Measurements from ENCODE around the gene MAL.

The MAL gene

DNA sequence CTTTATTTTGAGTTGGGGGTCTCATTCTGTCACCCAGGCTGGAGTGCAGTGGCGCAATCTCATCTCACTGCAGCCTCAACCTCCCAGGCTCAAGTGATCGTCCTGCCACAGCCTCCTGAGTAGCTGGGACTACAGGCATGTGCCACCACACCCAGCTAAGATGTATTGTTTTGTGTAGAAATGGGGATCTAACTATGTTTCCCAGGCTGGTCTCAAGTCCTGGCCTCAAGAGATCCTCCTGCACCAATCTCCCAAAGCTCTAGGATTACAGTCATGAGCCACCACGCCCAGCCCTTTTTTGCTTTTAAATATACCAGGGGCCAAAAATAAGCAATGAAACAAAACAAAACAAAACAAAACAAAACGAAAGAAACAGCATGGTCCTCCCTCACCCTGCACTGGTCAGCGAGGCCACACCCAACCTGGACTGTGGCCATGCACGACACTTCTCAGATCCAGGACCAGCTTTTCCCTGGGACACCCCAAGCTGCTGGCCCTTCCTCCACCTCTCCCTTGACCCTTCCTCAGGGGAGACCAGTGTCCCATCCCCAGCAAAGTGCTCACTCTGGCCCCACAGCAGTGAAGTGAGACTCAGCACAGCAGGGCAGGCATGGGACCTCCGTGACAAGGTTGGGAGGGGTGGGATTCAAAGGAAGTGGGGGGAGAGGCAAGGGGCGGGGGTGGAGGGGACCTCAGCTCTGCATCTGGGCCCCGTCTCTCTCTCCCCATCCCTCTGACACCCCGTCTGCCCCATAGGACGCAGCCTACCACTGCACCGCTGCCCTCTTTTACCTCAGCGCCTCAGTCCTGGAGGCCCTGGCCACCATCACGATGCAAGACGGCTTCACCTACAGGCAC lies 23.5 kb downstream of the MAL start:
- DNase-seq (ENCODE audit: low read depth) = no peak

DNA sequence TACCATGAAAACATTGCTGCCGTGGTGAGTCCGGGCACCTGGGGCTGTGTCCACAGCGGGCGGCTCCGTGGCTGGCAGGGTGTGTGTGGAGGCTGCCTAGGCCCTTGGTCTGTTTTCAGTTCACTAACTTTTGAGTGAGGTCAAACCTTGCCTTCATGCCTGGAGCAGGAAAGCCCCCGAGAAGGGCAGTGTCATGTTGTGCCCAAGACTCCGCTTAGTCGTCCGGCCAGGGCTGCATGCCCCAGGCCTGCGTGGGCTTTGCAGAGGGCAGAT lies 24.1 kb downstream of the MAL start:
- DNase-seq (ENCODE audit: low read depth) = no peak

DNA sequence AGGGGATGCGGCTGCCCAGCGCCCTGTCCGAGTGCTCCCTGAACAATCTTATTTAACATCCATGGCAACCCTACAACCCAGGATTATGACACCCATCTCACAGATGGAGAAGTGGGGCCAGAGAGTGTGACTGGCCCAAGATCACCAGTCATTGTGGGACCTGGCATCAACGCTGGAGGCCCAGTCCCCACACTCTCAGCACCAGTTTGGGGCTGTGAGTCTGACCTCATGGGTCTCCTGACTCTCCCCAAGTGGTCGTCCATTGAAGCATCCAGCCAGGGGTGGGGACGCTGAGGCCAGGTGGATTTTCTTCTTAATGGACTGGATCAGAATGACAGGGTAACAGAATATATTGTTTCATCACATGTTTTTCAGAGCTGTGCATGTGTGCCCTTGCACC lies 24.5 kb downstream of the MAL start:
- no peak for DNase-seq (ENCODE audit: low read depth)

DNA sequence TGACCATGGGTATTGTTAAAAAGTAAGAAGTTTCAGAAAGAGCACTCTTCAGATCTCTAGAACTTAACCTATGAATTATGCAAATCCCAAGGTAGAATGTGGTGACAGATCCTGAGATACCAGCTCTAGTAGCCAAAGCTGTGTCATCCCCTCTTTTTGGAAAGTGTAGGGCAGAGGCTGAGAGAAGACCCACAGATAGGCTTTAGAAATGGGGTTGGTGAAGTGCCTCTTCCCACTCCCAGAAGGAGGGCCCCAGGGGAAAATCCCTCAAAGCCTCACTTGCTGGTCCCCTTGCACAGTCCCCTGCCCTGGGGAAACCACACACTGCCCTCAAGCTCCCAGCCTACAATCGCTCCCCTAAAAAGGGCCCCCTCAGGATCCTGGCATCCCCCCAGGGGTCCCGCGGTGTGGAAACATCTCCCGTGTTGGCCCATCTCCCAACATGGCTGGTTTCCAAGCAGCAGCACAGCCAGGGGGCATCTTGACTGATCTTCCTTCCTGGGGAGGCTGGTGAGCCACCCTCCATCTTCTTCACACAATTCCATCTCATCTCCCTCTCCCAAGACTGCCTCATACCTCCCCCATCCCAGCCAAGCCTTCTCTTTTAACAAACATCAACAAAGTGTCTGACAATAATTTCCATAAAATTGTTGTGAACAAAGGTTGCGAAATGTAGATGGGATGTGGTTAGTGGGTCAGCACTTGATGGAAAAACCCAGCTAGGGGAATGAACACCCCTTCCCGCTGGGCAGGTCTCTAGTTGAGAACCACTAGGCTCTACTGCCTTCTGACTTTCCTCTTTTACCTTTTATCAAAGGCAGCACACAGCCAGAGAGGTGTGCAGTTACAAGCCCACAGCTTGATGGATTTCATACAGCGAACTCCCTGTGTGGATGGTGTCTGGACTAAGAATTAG lies 25.1 kb downstream of the MAL start:
- DNase-seq (ENCODE audit: low read depth) = no peak

DNA sequence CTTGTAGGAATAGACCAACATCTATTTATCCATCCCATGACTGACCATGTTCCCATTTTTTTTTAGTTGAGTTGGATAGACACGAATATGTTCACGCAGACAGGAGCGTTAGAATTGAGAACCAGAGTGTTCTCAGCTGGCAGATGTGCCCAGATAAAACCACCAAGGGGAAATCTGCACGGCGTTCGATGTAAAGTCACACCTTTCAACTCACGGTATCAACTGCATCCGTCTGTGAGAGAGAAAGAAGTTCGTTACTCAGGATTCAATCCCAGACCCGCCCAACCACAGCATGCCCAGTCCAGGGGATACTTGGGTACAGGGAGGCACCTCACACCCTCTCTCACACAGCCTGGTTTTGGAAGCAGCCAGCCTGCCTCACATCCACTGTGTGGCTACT lies 26.1 kb downstream of the MAL start:
- DNase-seq (ENCODE audit: low read depth) = no peak

DNA sequence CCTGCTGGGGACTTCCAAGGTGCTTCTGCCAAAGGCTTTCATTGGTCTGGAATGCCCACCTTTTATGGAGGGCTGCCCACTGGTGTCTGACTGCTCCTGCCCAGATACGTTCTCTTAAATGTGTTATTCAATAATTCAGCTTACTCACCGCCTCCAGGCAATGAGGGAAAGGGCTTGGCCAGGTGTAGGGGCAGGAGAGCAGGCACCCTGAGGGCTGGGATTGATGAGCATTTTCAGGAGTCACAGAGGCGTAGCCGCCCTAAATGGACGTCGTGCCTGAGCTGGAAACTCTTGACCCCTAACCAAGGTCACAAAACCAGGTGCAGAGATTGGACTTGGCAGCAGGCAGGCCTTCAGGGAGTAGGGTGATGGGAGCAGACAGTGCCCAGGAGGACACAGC lies 26.8 kb downstream of the MAL start:
- DNase-seq (ENCODE audit: low read depth) = no peak

DNA sequence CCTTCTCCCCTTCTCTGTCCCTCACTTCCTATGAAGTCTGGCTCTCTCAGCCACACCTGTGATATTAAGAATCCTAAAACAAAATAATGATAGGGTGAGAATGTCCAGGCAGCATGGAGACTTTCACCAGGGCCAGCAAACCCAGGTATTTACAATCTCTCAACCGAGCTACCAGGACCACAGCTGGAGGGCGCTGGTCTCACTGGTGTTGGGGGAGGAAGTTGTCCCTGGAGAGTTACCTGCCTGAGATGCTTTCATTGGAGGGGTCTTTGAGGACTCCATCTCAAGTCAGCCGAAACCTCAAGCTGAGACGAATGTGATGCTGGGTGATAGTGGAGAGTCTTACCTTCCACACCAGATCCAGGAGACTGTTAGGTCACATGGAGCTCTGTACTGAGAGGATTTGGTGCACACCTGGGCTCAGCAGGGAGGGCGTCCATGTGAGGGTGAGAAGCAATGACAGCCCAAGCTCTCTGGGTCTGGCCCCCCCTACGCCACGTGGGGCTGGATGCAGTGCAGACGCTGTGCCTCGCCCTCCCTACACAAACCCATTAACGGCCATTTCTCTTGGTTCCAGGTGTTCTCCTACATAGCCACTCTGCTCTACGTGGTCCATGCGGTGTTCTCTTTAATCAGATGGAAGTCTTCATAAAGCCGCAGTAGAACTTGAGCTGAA lies 27.4 kb downstream of the MAL start:
- DNase-seq (ENCODE audit: low read depth) = no peak

DNA sequence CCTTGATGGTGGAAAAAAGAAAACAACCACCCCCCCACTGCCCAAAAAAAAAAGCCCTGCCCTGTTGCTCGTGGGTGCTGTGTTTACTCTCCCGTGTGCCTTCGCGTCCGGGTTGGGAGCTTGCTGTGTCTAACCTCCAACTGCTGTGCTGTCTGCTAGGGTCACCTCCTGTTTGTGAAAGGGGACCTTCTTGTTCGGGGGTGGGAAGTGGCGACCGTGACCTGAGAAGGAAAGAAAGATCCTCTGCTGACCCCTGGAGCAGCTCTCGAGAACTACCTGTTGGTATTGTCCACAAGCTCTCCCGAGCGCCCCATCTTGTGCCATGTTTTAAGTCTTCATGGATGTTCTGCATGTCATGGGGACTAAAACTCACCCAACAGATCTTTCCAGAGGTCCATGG lies 28.0 kb downstream of the MAL start:
- DNase-seq (ENCODE audit: low read depth) = no peak

DNA sequence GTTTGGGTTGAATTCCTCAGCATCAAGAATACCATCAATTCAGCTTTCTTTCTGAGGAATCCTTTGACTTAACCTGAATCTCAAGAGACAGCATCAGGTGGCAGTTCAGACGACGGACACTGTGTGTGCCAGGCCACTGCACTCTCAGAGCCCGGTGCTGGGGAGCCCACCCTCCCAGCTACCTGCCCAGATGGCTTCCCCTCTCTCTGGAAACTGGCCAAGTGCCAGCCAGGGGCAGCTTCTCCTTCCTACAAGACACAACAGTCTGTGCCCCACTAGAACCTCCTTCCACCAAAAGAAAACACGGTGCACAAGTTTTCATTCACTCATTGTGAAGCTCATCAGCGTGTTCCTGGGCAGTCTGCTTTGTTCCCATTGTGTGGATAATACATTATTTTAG lies 28.5 kb downstream of the MAL start:
- DNase-seq (ENCODE audit: low read depth) = no peak

DNA sequence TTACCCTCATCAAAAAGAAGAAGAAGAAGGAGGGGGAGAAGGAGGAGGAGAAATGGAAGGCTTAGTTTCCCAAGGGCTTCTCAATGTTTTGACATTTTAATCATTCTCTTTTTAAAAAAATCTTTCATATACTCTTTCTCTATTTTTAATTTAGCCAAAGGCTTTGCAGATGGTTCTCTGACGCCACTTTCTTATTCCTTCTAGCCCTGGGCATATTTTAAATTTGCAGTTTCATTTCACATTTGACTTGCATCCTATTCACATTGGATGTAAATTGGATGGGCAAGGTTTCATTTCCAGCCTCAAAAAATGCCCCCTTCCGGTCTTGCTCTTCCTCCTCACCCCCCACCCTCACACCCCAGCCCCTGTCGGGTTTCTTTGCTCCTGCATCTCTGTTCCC lies 29.8 kb downstream of the MAL start:
- DNase-seq (ENCODE audit: low read depth) = no peak

DNA sequence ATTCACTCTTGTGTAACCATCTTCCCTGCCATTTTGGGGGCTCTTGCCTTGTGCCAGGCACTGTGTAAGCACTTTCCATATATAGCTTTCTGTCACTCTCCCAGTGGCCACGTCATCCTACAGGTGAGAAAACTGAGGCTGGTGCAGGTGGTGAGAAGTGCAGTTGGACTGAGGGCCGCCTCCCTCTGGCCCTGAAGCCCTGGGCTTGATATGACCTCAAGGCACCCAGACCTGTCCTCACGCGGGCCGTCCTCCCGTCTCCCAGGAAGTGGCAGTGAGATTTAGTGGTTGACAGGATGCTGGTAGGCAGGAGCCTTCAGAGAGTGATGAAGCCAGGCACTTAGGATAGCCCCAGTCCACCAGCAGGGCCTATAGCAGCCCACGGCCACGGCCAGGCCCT lies 30.5 kb downstream of the MAL start:
- no peak for DNase-seq (ENCODE audit: low read depth)

DNA sequence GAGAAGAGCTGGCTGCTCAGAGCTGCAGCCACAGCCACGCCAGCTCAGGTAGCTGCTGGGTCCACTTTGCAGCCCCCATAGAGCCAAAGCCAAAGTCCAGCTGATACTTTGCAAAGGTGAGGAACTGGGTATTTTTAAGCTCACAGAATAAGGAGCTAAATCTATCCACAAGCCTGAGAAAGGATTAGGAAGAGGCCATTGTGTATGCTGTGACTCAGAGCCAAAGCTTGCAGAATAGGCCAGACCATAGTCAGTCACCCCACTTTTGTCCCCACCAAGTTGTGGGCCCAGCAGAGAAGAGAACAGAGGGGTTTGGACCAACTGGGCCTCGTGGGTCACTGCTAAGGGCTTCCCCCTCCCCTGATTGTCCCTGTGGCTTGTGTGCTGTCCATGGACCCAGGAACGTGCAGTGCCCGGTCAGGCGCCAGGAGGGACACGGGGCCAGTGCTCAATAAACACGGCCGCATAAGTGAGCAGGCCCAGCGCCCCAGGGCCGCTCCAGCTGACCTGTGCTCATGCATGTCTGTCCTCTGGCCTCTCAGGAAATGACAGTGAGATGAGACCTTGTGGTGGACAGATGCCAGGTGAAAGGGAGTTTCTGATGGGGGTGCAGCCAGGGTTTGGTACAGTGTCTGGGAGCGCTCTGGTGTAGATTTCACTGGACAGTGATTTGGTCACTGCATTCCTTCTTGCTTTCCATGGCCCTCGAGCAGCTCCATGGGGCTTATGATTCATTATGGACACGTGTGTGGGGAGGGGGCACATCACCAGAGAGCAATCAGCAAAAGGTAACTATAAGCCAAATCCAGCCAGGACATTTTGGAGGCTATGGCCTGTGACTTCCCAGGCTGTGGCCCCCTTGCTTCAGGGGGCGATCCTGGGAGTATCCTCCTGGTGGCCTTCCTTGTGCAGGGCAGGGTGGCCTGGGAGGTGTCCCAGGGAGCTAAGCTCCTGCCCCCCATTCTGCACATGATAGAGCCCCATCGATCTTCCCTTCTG lies 31.3 kb downstream of the MAL start:
- no peak for DNase-seq (ENCODE audit: low read depth)

DNA sequence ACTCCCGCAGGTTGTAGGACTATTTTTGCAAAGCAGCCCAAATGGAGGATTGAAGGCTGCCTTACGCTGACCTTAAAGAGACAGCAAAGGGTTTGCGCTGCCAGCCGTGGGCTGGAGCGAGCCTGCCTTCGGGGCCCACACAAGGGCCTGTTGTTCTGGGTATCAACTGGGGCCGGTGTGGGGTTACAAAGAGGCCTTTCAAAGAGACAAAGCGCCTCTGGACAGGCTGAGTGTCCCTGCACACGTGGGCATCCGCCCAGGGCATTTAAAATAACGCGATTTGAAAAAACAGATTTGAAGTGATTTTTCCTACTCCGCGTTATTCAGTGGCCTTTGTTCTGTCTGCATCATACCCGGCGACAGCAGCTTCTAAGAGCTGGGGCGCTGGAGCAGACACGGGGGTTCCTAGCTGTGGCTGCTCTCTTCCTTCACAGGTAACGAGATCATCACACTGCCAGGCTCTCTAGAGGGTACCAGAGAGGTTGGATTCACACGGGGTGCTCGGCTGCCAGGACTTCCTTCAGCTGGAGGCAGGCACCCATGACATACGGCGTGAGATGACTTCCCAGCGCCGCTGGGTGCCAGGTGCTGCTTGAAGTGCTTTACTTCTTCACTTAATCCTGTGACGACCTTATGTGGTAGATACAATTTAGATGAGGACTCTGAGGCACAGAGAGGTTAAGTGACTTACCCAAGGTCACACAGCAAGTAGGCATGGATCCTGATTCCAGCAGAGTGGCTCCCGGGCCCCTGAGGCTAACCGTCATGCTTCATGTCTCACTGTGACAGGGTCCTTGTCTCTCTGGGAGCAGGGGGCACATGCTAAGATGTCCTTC lies 32.2 kb downstream of the MAL start:
- DNase-seq (ENCODE audit: low read depth) = no peak

DNA sequence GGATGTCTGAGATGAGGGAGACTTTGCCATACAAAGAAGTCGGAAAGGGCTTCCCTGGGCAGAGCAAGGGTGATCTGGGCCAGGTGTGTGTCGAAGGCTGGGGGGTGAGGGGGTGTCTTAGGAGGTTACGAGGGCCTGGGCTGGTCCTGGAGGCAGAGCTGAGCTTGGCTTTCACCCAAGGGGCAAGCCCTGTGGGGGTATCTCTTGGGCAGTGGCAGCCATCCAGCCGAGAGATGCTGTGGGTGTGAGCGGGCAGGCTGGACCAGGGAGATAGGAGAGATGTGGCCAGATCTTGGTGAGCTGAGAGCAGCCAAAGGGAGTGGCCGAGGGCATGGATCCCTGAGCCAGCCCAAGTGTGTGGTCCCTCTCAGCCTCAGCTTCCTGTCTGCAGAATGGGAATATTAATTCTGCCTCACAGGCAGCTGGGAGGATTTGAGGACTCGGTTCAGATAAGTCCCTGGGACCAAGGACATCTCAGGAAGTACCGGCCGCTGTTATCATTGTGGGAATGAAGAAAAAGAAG lies 33.0 kb downstream of the MAL start:
- DNase-seq (ENCODE audit: low read depth) = no peak

DNA sequence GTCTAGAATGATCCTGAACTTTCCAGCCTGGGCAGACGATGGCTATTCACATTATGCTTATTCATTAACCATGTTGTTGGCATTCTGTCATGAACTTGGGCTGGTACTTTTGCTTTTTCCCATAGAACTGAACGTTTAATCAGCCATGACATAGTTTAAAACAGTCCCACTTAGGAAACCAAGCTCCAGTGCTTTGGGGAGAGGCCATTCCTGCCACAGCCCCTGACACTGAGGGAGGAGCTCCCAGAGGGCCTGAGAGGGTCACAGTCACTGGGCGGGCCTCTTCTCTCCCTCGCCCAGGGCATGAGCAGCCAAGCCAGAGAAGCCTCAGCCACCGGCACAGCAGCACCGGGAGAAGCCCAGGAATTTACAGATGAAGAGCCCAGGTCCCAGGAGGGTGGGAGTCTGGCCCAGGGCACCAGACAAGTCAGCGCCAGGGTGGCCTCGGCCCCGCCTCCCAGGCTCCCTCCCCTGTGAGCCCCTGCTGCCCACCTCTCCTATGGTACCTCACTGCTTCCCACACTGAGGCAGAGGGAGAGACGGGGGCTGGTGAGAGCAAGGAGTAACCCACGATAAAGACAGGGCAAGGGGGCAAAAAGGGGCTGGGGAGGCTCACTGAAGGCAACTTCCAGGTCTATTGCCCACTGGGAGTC lies 33.6 kb downstream of the MAL start:
- no peak for DNase-seq (ENCODE audit: low read depth)

DNA sequence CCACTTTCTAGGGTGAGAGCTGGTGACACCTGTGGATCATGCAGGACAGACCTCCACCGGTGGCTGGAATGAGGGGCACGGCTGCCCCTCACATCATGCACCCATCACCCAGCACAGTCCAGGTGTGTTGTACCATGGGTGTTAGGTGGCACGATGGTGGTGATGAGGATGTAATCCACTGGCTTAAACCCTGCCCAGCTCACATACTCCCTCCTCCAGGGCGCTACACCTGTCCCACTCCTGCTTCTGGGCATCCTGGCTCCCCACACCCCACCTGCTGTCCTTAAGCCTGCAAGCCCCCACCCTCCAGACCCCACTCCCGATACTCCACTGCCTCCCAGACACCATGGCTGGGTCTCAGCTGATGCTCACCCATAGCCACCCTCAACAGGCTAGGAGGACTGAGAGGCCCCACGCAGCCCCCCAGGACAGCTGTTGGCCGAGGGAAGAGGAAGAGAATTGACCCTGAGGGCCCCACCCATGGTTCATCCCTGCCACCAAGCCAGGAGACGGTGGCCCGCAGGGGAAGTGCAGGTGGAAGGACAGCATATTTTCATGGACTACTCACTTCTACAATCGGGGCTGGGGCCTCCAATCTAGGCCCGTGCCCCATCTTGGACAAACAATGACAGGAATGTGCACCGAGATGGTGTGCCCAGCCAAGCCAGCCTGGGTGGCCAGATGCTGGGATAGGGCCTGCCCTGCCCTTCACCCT lies 34.3 kb downstream of the MAL start:
- no peak for DNase-seq (ENCODE audit: low read depth)

DNA sequence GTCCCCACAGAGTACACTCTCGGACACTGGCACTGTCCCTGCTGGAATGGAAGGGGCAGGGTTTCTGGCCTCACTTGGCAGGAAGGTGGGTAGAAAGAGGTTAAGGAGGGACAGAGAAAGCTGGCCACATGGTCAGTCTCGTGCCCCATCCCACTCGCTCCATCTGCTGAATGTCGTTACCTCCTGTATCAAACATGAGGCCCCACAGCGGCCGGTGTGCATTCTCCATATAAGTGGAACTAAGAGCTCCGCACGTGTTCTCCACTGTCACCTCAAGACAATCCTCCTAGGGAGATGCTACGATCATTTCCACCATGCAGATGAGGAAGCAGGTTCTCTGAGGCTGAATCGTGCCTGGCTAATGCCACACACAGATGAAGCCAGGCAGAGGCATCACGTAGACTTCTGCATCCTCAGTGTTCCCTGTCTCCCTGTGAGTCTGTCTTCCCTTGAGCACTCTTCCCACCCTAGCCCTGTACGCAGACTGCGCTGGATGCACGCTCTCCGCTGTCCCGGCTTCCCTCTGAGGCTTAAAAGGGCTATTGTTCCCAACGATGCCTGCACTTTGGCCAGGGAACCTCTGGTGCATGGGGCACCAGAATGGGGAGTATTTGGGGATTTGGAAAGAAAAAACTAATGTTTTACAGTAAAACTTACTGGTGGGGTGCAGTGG lies 35.1 kb downstream of the MAL start:
- no peak for DNase-seq (ENCODE audit: low read depth)

DNA sequence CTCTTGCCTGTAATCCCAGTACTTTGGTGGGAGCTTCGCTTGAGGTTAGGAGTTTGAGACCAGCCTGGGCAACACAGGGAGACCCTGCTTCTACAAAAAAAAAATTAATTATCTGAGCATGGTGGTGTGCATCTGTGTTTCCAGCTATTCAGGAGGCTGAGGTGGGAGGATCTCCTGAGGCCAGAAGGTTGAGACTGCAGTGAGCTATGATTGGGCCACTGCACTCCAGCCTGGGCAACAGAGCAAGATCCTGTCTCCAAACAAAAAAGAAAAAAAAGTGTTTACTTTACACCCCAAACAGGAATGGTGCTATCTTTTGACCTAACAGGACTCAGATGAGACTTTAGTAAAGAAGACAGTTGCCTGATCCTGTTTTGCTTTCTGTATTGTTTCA lies 35.6 kb downstream of the MAL start:
- no peak for DNase-seq (ENCODE audit: low read depth)

Data from GM04504 (cell line).